ENCODE measurements around the gene VPS29. TPM values are rescaled to one million over a fixed set of nuclear protein-coding genes. Genes with fewer than 3 reads are reported as not detected.

VPS29 gene
- total and polyA plus RNA-seq, 9 of the 15 experiments (the other 6 are each of a cell fraction or from before 2014, with no cell fraction given), result 85.8 to 638 (median 272) TPM

GRCh38 chr12:110467847-110468213, 34.1 kb downstream of the VPS29 start (continued):
- TF ChIP-seq ARID4B (CRISPR knock-in tag; IDR thresholded peaks at IDR 0.05) (0 out of 2 replicates have a peak, but pooled peaks have one; percentile 51), SMARCE1 (IDR thresholded peaks at IDR 0.05) (0 out of 2 replicates have a peak, but pooled peaks have one; percentile 34), POLR2A (conservative IDR thresholded peaks at IDR 0.05) (peak; percentile 83), ZNF561 (CRISPR knock-in tag; conservative IDR thresholded peaks at IDR 0.05) (no peak), HDAC2 (IDR thresholded peaks at IDR 0.05) (no peak), CC2D1A (IDR thresholded peaks at IDR 0.05) (no peak), MNT (conservative IDR thresholded peaks at IDR 0.05) (peak in 1 of 2 experiments; percentile 74; a peak in 1 of 4 replicates), HOXB6 (CRISPR knock-in tag; IDR thresholded peaks at IDR 0.05; ENCODE audit: borderline replicate concordance) (no peak), ARID2 (IDR thresholded peaks at IDR 0.05) (peak; percentile 36; the same call in 1 of the 2 replicates), POLR2B (IDR thresholded peaks at IDR 0.05; ENCODE audit: low read depth, partially characterized antibody) (peak; percentile 74), CCNT2 (IDR thresholded peaks at IDR 0.05; ENCODE audit: borderline replicate concordance, extremely low read depth, insufficient read length, low read depth, low read length) (no peak), SIN3A (IDR thresholded peaks at IDR 0.05; ENCODE audit: borderline replicate concordance in 2 of 2, control insufficient read depth in 1 of 2, low read depth in 2 of 2, low read length in 2 of 2) (peak; percentile 83 to 87; a peak in 2 of 4 replicates)

All from K562 (cell line).